SK-N-SH (cell line): ENCODE measurements around the gene S1PR3. TPM values are rescaled to one million over a fixed set of nuclear protein-coding genes. Genes with fewer than 3 reads are reported as not detected.

Source experiments
- CTCF ChIA-PET: fragments of 300-600, 350-600 bp; formaldehyde crosslinking; extraction: SDS; loops from one replicate; lab custom pipeline; 2021; lab: Yijun Ruan, JAX
- POLR2A ChIA-PET: fragments of 350-600 bp; sonication (Branson Sonifier 250); formaldehyde crosslinking; extraction: SDS; loops from one replicate; lab custom pipeline; 2020; ENCODE audit warnings: antibody characterized with exemption, inconsistent platforms; lab: Yijun Ruan, JAX
- DNase-seq: peaks from one replicate; pipeline ENCODE4 v3.0.0; 2012
- H2AFZ ChIP-seq: fragments of 200-600 bp; sonication (generic); 2 replicates; pipeline ENCODE4 v1.8.1; 2016; ENCODE audit warnings: antibody characterized with exemption, mild to moderate bottlenecking, low read depth
- H3F3A ChIP-seq: fragments of 200-600 bp; sonication (generic); replicated peaks from 2 replicates; pipeline ENCODE3; 2016; ENCODE audit warnings: antibody characterized with exemption, mild to moderate bottlenecking; ENCODE audit not compliant: insufficient read depth
- H3K27ac ChIP-seq, 2 experiments: fragments of 200-500 bp in 1 of 2; fragments of 200-600 bp in 1 of 2; sonication (Bioruptor generic) in 1 of 2; sonication (generic), shearing (Covaris generic) in 1 of 2; 2 replicates each; pipeline versions ENCODE4 v1.5.1 to v1.6.1; 2014 to 2016; ENCODE audit warnings: low read depth in 2 of 2, inconsistent platforms in 1 of 2, low read length in 1 of 2, mild to moderate bottlenecking in 1 of 2, mixed read lengths in 1 of 2
- H3K27me3 ChIP-seq: fragments of 200-600 bp; sonication (generic), shearing (Covaris generic); 2 replicates; pipeline ENCODE4 v1.6.1; 2016; ENCODE audit warnings: mixed run types; ENCODE audit not compliant: insufficient read depth
- H3K36me3 ChIP-seq, 2 experiments: fragments of 200-500 bp in 1 of 2; fragments of 200-600 bp in 1 of 2; sonication (Bioruptor generic) in 1 of 2; sonication (generic) in 1 of 2; replicated peaks in 1 of 2; 2 replicates each; pipeline versions ENCODE3 to v1.5.1; 2014 to 2016; ENCODE audit warnings: low read length in 1 of 2, mild to moderate bottlenecking in 1 of 2; ENCODE audit not compliant: insufficient read depth in 2 of 2, control insufficient read depth in 1 of 2
- H3K4me1 ChIP-seq, 2 experiments: fragments of 200-500 bp in 1 of 2; fragments of 200-600 bp in 1 of 2; sonication (Bioruptor generic) in 1 of 2; sonication (generic), shearing (Covaris generic) in 1 of 2; 2 replicates each; pipeline versions ENCODE4 v1.5.1 to v1.6.1; 2014 to 2016; ENCODE audit warnings: low read depth in 1 of 2, low read length in 1 of 2, mixed run types in 1 of 2; ENCODE audit not compliant: insufficient read depth in 2 of 2, control insufficient read depth in 1 of 2
- H3K4me2 ChIP-seq: fragments of 200-600 bp; sonication (generic), shearing (Covaris generic); 2 replicates; pipeline ENCODE4 v1.6.1; 2017; ENCODE audit warnings: mixed run types
- H3K4me3 ChIP-seq, 2 experiments: fragments of 200-500 bp in 1 of 2; fragments of 200-600 bp in 1 of 2; sonication (Bioruptor generic) in 1 of 2; sonication (generic), shearing (Covaris generic) in 1 of 2; 2 replicates each; pipeline versions ENCODE4 v1.5.1 to v1.8.1; 2014 to 2016; ENCODE audit warnings: low read depth in 2 of 2, inconsistent platforms in 1 of 2, low read length in 1 of 2, mild to moderate bottlenecking in 1 of 2, mixed read lengths in 1 of 2, moderate library complexity in 1 of 2
- H3K79me2 ChIP-seq: fragments of 200-600 bp; sonication (generic); 2 replicates; pipeline ENCODE4 v1.8.1; 2017; ENCODE audit warnings: mild to moderate bottlenecking; ENCODE audit not compliant: insufficient read depth
- H3K9ac ChIP-seq: fragments of 200-600 bp; sonication (generic); 2 replicates; pipeline ENCODE4 v1.6.1; 2017; ENCODE audit warnings: mixed run types
- H3K9me2 ChIP-seq: fragments of 200-600 bp; sonication (generic); 2 replicates; pipeline ENCODE4 v1.6.1; 2017; ENCODE audit warnings: mixed run types
- H3K9me3 ChIP-seq: fragments of 200-600 bp; sonication (generic); 2 replicates; pipeline ENCODE4 v1.6.1; 2017; ENCODE audit warnings: mixed run types, mild to moderate bottlenecking, moderate library complexity
- H4K20me1 ChIP-seq: fragments of 200-600 bp; sonication (generic); 2 replicates; pipeline ENCODE4 v1.6.1; 2017; ENCODE audit warnings: mild to moderate bottlenecking, mixed run types; ENCODE audit not compliant: insufficient read depth
- ELF1 ChIP-seq: IDR thresholded peaks from 2 replicates; pipeline ENCODE4 v1.4.0; 2012
- EP300 ChIP-seq, 2 experiments: IDR thresholded peaks; 2 replicates each; pipeline versions ENCODE4 v1.4.0 to v1.6.1; 2012; ENCODE audit warnings: borderline replicate concordance in 1 of 2, low read depth in 1 of 2, low read length in 1 of 2
- FOXJ3 ChIP-seq: sonication (generic); formaldehyde crosslinking; IDR thresholded peaks from 2 replicates; pipeline ENCODE4 v1.5.1; 2020; ENCODE audit warnings: mild to moderate bottlenecking, missing genetic modification reagents
- FOXM1 ChIP-seq: IDR thresholded peaks from 2 replicates; pipeline ENCODE4 v1.4.0; 2012; ENCODE audit warnings: low read depth, mild to moderate bottlenecking
- MAX ChIP-seq: IDR thresholded peaks from 2 replicates; pipeline ENCODE4 v1.4.0; 2012; ENCODE audit warnings: low read depth
- POLR2AphosphoS5 ChIP-seq: IDR thresholded peaks from 2 replicates; pipeline ENCODE4 v1.6.1; 2012; ENCODE audit warnings: low read depth, low read length
- RAD21 ChIP-seq: IDR thresholded peaks from 2 replicates; pipeline ENCODE4 v1.6.1; 2012; ENCODE audit warnings: mild to moderate bottlenecking, low read length
- RCOR1 ChIP-seq: fragments of 150-350 bp; IDR thresholded peaks from 2 replicates; pipeline ENCODE4 v1.6.1; 2017; ENCODE audit warnings: antibody characterized with exemption, low read length
- RFX5 ChIP-seq: IDR thresholded peaks from 2 replicates; pipeline ENCODE4 v1.6.1; 2012; ENCODE audit warnings: mild to moderate bottlenecking, improper control_type of control experiment, low read length
- RXRA ChIP-seq: IDR thresholded peaks from 2 replicates; pipeline ENCODE4 v1.4.0; 2012; ENCODE audit warnings: low read depth, mild to moderate bottlenecking, borderline replicate concordance
- SMC3 ChIP-seq: IDR thresholded peaks from 2 replicates; pipeline ENCODE4 v1.6.1; 2012; ENCODE audit warnings: low read depth, low read length, improper control_type of control experiment
- TAF1 ChIP-seq: IDR thresholded peaks from 2 replicates; pipeline ENCODE4 v1.6.1; 2012; ENCODE audit warnings: low read depth, mild to moderate bottlenecking, low read length, moderate library complexity, borderline replicate concordance
- TCF12 ChIP-seq: IDR thresholded peaks from 2 replicates; pipeline ENCODE4 v1.4.0; 2012
- YY1 ChIP-seq: IDR thresholded peaks from 2 replicates; pipeline ENCODE4 v1.4.0; 2012; ENCODE audit warnings: low read depth, mild to moderate bottlenecking
- ZBTB33 ChIP-seq: IDR thresholded peaks from 2 replicates; pipeline ENCODE4 v1.4.0; 2012; ENCODE audit warnings: low read depth, borderline replicate concordance
- WGBS: methylation state at CpG from one replicate; pipeline ENCODE4 v1.1.6; 2017; ENCODE audit warnings: low lambda C conversion rate; 5-methylcytosine and 5-hydroxymethylcytosine counted together
- polyA plus RNA-seq, 3 experiments: library from polyadenylated mRNA; depleted of rRNA; stranded (reverse); fragments of >200 nt; gene quantifications; 2 replicates each; pipeline ENCODE4 v1.2.3, GENCODE V29; 2012
- TF ChIP-seq, protein P1 (sequence below): fragments of 150-350 bp; IDR thresholded peaks from 2 replicates; pipeline ENCODE4 v1.6.1; 2016; ENCODE audit warnings: mild to moderate bottlenecking, low read depth, low read length

S1PR3 gene
- polyA plus RNA-seq, 1 of the 3 experiments (the other 2 are of a cell fraction) = 2.5 TPM

- Histone ChIP-seq H2AFZ (no peak overlapping the region), H3K79me2 (no peaks in the 10 kb centered on the region), H3F3A (peaks cover 2% of the 10 kb centered on the region), H3K9ac (no peak overlapping the region), H3K27me3 (no peaks in the 10 kb centered on the region), H3K4me1 (peaks cover 0 to 3% of the 10 kb centered on the region in 2 experiments; a peak in 1 of 4 replicates), H3K4me2 (no peak overlapping the region), H3K27ac (no peak overlapping the region), H3K9me3 (peaks cover 24% of the 10 kb centered on the region), H3K4me3 (no peak overlapping the region), H3K9me2 (no peaks in the 10 kb centered on the region), H4K20me1 (no peaks in the 10 kb centered on the region), H3K36me3 (peaks cover 5 to 54% of the 10 kb centered on the region in 2 experiments)
- no peak for DNase-seq
- ChIA-PET CTCF (no interaction called here), POLR2A (no interaction called here)
- WGBS = 80% methylated on average over 5 of the region's 5 CpGs
- TF ChIP-seq YY1 (no peak), ELF1 (no peak), EP300 (IDR thresholded peaks at IDR 0.05; ENCODE audit: borderline replicate concordance in 1 of 2, low read depth in 1 of 2, low read length in 1 of 2) (no peak), RFX5 (no peak)
These were observed 41.4 kb downstream of the S1PR3 start for GRCh38 chr9:89032661-89033060.

- Histone ChIP-seq H3K36me3 (peaks cover 5 to 46% of the 10 kb centered on the region in 2 experiments), H3K4me2 (no peak overlapping the region), H4K20me1 (no peaks in the 10 kb centered on the region), H3K27ac (no peak overlapping the region), H3F3A (no peaks in the 10 kb centered on the region), H3K4me1 (peaks cover 0 to 3% of the 10 kb centered on the region in 2 experiments; a peak in 1 of 4 replicates), H3K9me3 (peaks cover 1% of the 10 kb centered on the region; the same call in 1 of the 2 replicates), H3K9ac (no peak overlapping the region), H3K27me3 (no peaks in the 10 kb centered on the region), H2AFZ (no peak overlapping the region), H3K79me2 (no peaks in the 10 kb centered on the region), H3K9me2 (no peaks in the 10 kb centered on the region), H3K4me3 (no peak overlapping the region)
- 44% methylated on average over 8 of the region's 8 CpGs for WGBS
- TF ChIP-seq SMC3 = no peak
- no peak for TF ChIP-seq RCOR1
- peak; percentile 58 for DNase-seq
- CTCF ChIA-PET = no interaction called here
- POLR2A ChIA-PET = no interaction called here
These were observed 45.1 kb downstream of the S1PR3 start for GRCh38 chr9:89036383-89036782.

DNA sequence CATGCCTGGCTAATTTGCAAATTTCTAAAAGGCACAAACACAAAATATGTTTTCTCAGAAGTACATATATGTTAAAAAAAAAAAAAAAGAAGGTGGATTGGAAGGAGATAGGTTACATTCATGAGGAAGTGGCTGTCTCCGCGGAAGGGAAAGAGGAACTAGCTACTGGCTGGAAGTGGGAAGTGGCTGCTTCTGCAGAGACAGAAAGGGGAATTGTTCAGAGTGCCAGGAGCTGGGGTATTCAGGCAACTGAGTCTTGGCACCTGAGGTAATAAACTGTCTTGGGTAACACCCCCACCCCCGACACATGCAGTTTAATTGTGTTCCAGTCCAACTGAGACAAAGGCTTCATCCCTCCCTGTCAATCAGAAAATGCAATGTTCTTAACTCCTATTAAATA is 45.6 kb downstream of the S1PR3 start:
- no peak overlapping the region for H2AFZ ChIP-seq
- TF ChIP-seq FOXJ3 (CRISPR knock-in tag) = no peak
- no peak for TF ChIP-seq TCF12
- no peak for TF ChIP-seq RAD21
- no peak for TF ChIP-seq RXRA
- no peak for TF ChIP-seq POLR2AphosphoS5
- TF ChIP-seq SMC3 = no peak
- no peak for TF ChIP-seq YY1
- no peak for TF ChIP-seq FOXM1
- TF ChIP-seq, protein P1, sequence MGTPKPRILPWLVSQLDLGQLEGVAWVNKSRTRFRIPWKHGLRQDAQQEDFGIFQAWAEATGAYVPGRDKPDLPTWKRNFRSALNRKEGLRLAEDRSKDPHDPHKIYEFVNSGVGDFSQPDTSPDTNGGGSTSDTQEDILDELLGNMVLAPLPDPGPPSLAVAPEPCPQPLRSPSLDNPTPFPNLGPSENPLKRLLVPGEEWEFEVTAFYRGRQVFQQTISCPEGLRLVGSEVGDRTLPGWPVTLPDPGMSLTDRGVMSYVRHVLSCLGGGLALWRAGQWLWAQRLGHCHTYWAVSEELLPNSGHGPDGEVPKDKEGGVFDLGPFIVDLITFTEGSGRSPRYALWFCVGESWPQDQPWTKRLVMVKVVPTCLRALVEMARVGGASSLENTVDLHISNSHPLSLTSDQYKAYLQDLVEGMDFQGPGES = no peak
- no peak for TF ChIP-seq ZBTB33
- no peak for TF ChIP-seq MAX
- no peak for TF ChIP-seq TAF1
- CTCF ChIA-PET = no interaction called here
- H3F3A ChIP-seq = no peaks in the 10 kb centered on the region
- POLR2A ChIA-PET = no interaction called here
- H3K4me3 ChIP-seq = no peak overlapping the region
- no peak overlapping the region for H3K9ac ChIP-seq
- H3K27me3 ChIP-seq = no peaks in the 10 kb centered on the region
- no peaks in the 10 kb centered on the region for H3K9me2 ChIP-seq
- H3K4me1 ChIP-seq = peaks cover 0 to 3% of the 10 kb centered on the region in 2 experiments; a peak in 1 of 4 replicates
- WGBS = 86% methylated on average over 3 of the region's 3 CpGs
- no peaks in the 10 kb centered on the region for H4K20me1 ChIP-seq
- peaks cover 5 to 41% of the 10 kb centered on the region in 2 experiments for H3K36me3 ChIP-seq
- no peak for DNase-seq
- H3K4me2 ChIP-seq = no peak overlapping the region
- H3K9me3 ChIP-seq = no peaks in the 10 kb centered on the region
- H3K79me2 ChIP-seq = no peaks in the 10 kb centered on the region
- H3K27ac ChIP-seq = no peak overlapping the region
